Measurements from ENCODE around the gene GPALPP1.

GRCh38 chr13:44968434-44968815, 20.9 kb upstream of the GPALPP1 start:
- TF ChIP-seq, protein P1, sequence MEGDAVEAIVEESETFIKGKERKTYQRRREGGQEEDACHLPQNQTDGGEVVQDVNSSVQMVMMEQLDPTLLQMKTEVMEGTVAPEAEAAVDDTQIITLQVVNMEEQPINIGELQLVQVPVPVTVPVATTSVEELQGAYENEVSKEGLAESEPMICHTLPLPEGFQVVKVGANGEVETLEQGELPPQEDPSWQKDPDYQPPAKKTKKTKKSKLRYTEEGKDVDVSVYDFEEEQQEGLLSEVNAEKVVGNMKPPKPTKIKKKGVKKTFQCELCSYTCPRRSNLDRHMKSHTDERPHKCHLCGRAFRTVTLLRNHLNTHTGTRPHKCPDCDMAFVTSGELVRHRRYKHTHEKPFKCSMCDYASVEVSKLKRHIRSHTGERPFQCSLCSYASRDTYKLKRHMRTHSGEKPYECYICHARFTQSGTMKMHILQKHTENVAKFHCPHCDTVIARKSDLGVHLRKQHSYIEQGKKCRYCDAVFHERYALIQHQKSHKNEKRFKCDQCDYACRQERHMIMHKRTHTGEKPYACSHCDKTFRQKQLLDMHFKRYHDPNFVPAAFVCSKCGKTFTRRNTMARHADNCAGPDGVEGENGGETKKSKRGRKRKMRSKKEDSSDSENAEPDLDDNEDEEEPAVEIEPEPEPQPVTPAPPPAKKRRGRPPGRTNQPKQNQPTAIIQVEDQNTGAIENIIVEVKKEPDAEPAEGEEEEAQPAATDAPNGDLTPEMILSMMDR (IDR thresholded peaks at IDR 0.05), result peak in 1 of 4 experiments; percentile 16
- TF ChIP-seq POLR2AphosphoS5 (IDR thresholded peaks at IDR 0.05) (peak; percentile 39), POLR2A (IDR thresholded peaks at IDR 0.05) (no peak)

Data from prostate gland (tissue), 2 donors.